HL-60 (cell line): ENCODE data around the gene POU3F4.

Experiments used
- DNase-seq, 2 experiments: peaks; one replicate each; pipeline ENCODE4 v3.0.0-alpha.2; 2010 to 2020; ENCODE audit warnings: low read depth in 1 of 2, low spot score in 1 of 2
- H3K27ac ChIP-seq: fragments of 250-450 bp; sonication (Bioruptor Pico); replicated peaks from 2 replicates; pipeline ENCODE4 v1.5.1; 2020; ENCODE audit warnings: mild to moderate bottlenecking, moderate library complexity
- H3K27me3 ChIP-seq: fragments of 250-450 bp; sonication (Bioruptor Pico); 2 replicates; pipeline ENCODE4 v1.5.1; 2021; ENCODE audit warnings: mild to moderate bottlenecking, moderate library complexity; ENCODE audit not compliant: insufficient read depth, poor library complexity, severe bottlenecking
- H3K4me3 ChIP-seq: replicated peaks from 2 replicates; pipeline ENCODE4 v1.5.1; 2011; ENCODE audit warnings: mild to moderate bottlenecking, control low read depth, low read length; ENCODE audit not compliant: insufficient read depth
- CTCF ChIP-seq: IDR thresholded peaks from one replicate; pipeline ENCODE4 v1.5.1; 2011; ENCODE audit warnings: low read length, control low read depth, inconsistent platforms; ENCODE audit not compliant: insufficient read depth
- GABPA ChIP-seq: IDR thresholded peaks from 2 replicates; pipeline ENCODE4 v1.6.1; 2012; ENCODE audit warnings: low read depth
- POLR2AphosphoS5 ChIP-seq: IDR thresholded peaks from 2 replicates; pipeline ENCODE4 v1.6.1; 2012; ENCODE audit warnings: low read depth
- REST ChIP-seq: IDR thresholded peaks from 2 replicates; pipeline ENCODE4 v1.6.1; 2012; ENCODE audit warnings: low read depth; ENCODE audit not compliant: insufficient replicate concordance
- SPI1 ChIP-seq: IDR thresholded peaks from 2 replicates; pipeline ENCODE4 v1.6.1; 2012; ENCODE audit warnings: low read depth, mild to moderate bottlenecking, borderline replicate concordance

POU3F4 gene

GRCh38 chrX:83508526-83509253 is 600 bp downstream of the POU3F4 start:
- TF ChIP-seq SPI1 (no peak), GABPA (no peak), REST (no peak), CTCF (no peak)
- Histone ChIP-seq H3K27me3 (peaks cover 3% of the 10 kb centered on the region), H3K4me3 (no peak overlapping the region), H3K27ac (no peak overlapping the region)
- no peak for DNase-seq

GRCh38 chrX:83509254-83509801 is 1.2 kb downstream of the POU3F4 start:
- Histone ChIP-seq H3K4me3 (no peak overlapping the region), H3K27ac (no peak overlapping the region), H3K27me3 (peaks cover 3% of the 10 kb centered on the region)
- DNase-seq = no peak
- TF ChIP-seq CTCF (no peak), SPI1 (no peak), GABPA (no peak), REST (no peak), POLR2AphosphoS5 (no peak)

- no peak for TF ChIP-seq CTCF
- Histone ChIP-seq H3K27me3 (peaks cover 3% of the 10 kb centered on the region), H3K27ac (no peak overlapping the region), H3K4me3 (no peak overlapping the region)
- no peak for DNase-seq
These were observed 2.5 kb downstream of the POU3F4 start for GRCh38 chrX:83510510-83511062.
